Transverse colon (tissue), 3 donors: ENCODE data around the gene DOCK1.

Experiments
- POLR2A ChIP-seq: fragments of 450-650 bp; IDR thresholded peaks from one replicate; pipeline ENCODE4 v1.6.1; 2016; ENCODE audit warnings: antibody characterized with exemption, mild to moderate bottlenecking, moderate library complexity
- TF ChIP-seq, protein P1 (sequence below), 5 experiments: fragments of 200-600 bp in 3 of 5; fragments of 450-650 bp in 2 of 5; sonication (generic) in 3 of 5; IDR thresholded peaks; 1 replicate in 2 of 5; 2 replicates in 3 of 5; pipeline ENCODE4 v1.5.1; 2016 to 2017; ENCODE audit warnings: antibody characterized with exemption in 5 of 5, inconsistent platforms in 3 of 5, mild to moderate bottlenecking in 2 of 5, moderate library complexity in 1 of 5

DNA sequence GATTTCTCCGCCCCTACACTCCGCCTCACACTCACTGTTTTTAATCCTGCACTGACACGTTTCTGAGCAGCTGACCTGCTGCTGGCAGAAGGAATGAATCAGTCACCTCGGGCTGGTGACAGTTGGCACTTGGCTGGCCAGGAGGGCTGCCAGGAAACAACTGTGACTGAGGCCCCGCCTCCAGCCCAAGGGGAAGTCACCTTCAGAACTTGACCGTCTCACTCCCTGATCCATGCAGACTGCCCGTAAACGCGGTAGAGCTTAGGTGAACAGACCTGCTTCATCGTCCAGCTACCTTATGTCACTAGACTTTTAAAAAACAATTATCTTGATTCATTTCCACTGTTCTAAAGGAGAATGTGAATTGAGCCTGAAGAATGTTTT is 107.5 kb downstream of the DOCK1 start:
- TF ChIP-seq, protein P1, sequence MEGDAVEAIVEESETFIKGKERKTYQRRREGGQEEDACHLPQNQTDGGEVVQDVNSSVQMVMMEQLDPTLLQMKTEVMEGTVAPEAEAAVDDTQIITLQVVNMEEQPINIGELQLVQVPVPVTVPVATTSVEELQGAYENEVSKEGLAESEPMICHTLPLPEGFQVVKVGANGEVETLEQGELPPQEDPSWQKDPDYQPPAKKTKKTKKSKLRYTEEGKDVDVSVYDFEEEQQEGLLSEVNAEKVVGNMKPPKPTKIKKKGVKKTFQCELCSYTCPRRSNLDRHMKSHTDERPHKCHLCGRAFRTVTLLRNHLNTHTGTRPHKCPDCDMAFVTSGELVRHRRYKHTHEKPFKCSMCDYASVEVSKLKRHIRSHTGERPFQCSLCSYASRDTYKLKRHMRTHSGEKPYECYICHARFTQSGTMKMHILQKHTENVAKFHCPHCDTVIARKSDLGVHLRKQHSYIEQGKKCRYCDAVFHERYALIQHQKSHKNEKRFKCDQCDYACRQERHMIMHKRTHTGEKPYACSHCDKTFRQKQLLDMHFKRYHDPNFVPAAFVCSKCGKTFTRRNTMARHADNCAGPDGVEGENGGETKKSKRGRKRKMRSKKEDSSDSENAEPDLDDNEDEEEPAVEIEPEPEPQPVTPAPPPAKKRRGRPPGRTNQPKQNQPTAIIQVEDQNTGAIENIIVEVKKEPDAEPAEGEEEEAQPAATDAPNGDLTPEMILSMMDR (IDR thresholded peaks at IDR 0.05) = no peak
- TF ChIP-seq POLR2A = peak; percentile 58
